OCI-LY3 (cell line): ENCODE data around the gene SPATS1.

ENCODE experiments used
- H2AFZ ChIP-seq: fragments of 200-600, 300-600 bp; shearing (Covaris generic); 2 replicates; pipeline ENCODE4 v1.6.0; 2014; ENCODE audit warnings: antibody characterized with exemption, low read depth, low read length
- H3K27ac ChIP-seq: fragments of 200-600, 300-600 bp; sonication (generic); 2 replicates; pipeline ENCODE4 v1.5.1; 2014; ENCODE audit warnings: mild to moderate bottlenecking, low read length, moderate library complexity, mixed read lengths
- H3K27me3 ChIP-seq: fragments of 200-600, 300-600 bp; sonication (generic); 2 replicates; pipeline ENCODE4 v1.6.1; 2014; ENCODE audit warnings: low read depth, low read length, mixed read lengths
- H3K36me3 ChIP-seq: fragments of 200-600, 300-600 bp; sonication (generic); replicated peaks from 2 replicates; pipeline ENCODE3; 2014; ENCODE audit warnings: low read depth, low read length, mixed read lengths
- H3K4me1 ChIP-seq: fragments of 300-600, 200-600 bp; sonication (generic); 2 replicates; pipeline ENCODE4 v1.6.1; 2014; ENCODE audit warnings: low read length, mixed read lengths
- H3K4me2 ChIP-seq: fragments of 200-600, 300-600 bp; sonication (generic); 2 replicates; pipeline ENCODE4 v1.6.1; 2014; ENCODE audit warnings: low read length, mixed read lengths
- H3K4me3 ChIP-seq: fragments of 300-600, 200-600 bp; sonication (generic); 2 replicates; pipeline ENCODE4 v1.5.1; 2014; ENCODE audit warnings: antibody characterized with exemption, mild to moderate bottlenecking, low read length, moderate library complexity
- H3K79me2 ChIP-seq: fragments of 300-600, 200-600 bp; shearing (Covaris generic); 2 replicates; pipeline ENCODE4 v1.6.1; 2014; ENCODE audit warnings: mild to moderate bottlenecking, low read length, mixed read lengths
- H3K9ac ChIP-seq: fragments of 300-600, 200-600 bp; shearing (Covaris generic); 2 replicates; pipeline ENCODE4 v1.6.0; 2014; ENCODE audit warnings: mild to moderate bottlenecking, low read length, moderate library complexity
- H3K9me3 ChIP-seq: fragments of 200-600, 300-600 bp; shearing (Covaris generic); 2 replicates; pipeline ENCODE4 v1.6.1; 2014; ENCODE audit warnings: low read length, mixed read lengths; ENCODE audit not compliant: insufficient read depth
- H4K20me1 ChIP-seq: fragments of 200-600, 300-600 bp; sonication (generic); 2 replicates; pipeline ENCODE4 v1.6.1; 2016; ENCODE audit warnings: low read length, mixed read lengths; ENCODE audit not compliant: insufficient read depth
- EZH2phosphoT487 ChIP-seq: fragments of 200-600 bp; shearing (Covaris generic); IDR thresholded peaks from 2 replicates; pipeline ENCODE4 v1.6.1; 2018; ENCODE audit warnings: antibody characterized with exemption, mixed run types, low read depth
- TF ChIP-seq, protein P1 (sequence below): fragments of 200-600, 300-600 bp; sonication (generic); IDR thresholded peaks from 2 replicates; pipeline ENCODE4 v1.5.1; 2014; ENCODE audit warnings: antibody characterized with exemption, low read length, low read depth

The SPATS1 gene

DNA sequence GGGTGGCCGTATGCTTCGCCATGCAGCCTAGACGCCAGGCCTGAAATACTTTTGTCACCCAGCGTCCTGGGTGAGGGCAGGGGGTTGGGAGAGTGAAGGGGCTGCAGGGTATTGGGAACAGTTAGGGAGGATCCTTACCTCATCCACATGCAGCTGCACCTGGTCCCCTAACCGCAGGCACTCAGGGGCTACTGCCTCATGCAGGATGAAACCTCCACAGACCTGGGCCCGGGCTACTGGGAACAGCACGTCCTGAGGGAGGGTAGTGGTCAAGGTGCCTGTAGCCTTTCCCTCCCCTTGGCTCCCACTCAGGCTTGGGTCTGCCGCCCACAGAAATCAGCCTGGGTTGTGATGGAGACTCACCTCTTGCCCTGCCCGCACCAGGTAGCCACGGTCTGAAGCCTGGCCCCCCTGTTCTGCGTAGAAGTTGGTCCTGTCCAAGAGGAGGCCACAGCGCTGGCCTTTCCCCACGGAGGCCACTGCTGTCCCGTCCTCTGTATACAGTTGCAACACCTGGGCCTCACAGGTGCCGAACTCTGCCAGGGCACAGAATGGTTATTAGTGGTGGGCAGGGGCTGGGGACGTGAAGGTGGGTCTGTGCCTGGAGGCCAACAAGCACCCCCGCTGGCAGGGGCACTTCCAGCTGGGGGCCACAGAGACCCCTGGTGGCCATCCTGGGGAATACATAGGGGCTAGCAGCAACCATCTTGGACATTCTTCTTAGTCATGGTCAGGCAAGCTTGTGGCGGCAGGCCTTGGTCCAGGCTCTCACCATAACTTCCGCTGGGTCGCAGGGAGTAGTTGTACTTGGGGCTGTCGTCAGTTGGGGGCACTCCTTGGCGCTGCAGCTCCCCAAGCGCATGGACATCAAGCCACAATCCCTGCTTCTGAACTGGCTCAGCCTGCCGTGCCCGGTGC is 37.9 kb upstream of the SPATS1 start:
- Histone ChIP-seq H3K9ac (no peak overlapping the region), H3K4me1 (no peaks in the 10 kb centered on the region), H3K27ac (no peak overlapping the region), H3K36me3 (peaks cover 86% of the 10 kb centered on the region), H4K20me1 (peaks cover 3% of the 10 kb centered on the region; the same call in 1 of the 2 replicates), H3K79me2 (no peaks in the 10 kb centered on the region), H3K4me2 (no peak overlapping the region), H3K27me3 (no peaks in the 10 kb centered on the region), H3K4me3 (no peak overlapping the region), H2AFZ (no peak overlapping the region), H3K9me3 (no peaks in the 10 kb centered on the region)
- TF ChIP-seq, protein P1, sequence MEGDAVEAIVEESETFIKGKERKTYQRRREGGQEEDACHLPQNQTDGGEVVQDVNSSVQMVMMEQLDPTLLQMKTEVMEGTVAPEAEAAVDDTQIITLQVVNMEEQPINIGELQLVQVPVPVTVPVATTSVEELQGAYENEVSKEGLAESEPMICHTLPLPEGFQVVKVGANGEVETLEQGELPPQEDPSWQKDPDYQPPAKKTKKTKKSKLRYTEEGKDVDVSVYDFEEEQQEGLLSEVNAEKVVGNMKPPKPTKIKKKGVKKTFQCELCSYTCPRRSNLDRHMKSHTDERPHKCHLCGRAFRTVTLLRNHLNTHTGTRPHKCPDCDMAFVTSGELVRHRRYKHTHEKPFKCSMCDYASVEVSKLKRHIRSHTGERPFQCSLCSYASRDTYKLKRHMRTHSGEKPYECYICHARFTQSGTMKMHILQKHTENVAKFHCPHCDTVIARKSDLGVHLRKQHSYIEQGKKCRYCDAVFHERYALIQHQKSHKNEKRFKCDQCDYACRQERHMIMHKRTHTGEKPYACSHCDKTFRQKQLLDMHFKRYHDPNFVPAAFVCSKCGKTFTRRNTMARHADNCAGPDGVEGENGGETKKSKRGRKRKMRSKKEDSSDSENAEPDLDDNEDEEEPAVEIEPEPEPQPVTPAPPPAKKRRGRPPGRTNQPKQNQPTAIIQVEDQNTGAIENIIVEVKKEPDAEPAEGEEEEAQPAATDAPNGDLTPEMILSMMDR: peak; percentile 87
- no peak for TF ChIP-seq EZH2phosphoT487

DNA sequence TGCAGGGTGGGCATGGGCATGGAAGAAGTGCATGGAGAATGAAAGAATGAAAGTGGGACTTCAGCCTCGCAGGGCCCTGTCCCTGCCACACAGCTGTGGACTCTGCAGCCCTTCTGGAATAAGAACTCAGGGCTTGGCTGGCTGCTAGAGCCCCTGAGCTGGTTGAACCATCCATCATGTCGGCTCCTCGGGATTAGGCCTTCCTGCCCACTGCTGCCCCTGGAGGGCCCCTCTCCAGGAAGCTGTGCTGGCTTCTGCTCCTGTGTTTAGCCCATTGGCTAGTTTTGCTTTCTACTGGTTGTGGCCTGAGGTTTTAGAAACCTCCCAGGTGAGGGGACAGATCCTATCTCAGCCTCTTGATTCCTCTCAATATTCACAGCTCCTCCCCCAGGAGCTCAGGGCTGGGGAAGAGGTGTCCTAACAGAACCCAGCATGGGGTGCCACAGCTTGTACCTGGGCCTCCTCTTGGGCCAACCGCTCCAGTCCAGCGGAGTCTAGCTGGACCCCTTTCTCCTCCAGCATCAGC is 37.2 kb upstream of the SPATS1 start:
- Histone ChIP-seq H3K27me3 (no peaks in the 10 kb centered on the region), H3K9ac (no peak overlapping the region), H3K36me3 (peaks cover 91% of the 10 kb centered on the region), H3K79me2 (no peaks in the 10 kb centered on the region), H3K9me3 (no peaks in the 10 kb centered on the region), H2AFZ (no peak overlapping the region), H3K27ac (no peak overlapping the region), H4K20me1 (peaks cover 3% of the 10 kb centered on the region; the same call in 1 of the 2 replicates), H3K4me2 (no peak overlapping the region), H3K4me3 (no peak overlapping the region), H3K4me1 (no peaks in the 10 kb centered on the region)
- TF ChIP-seq, protein P1: no peak
- TF ChIP-seq EZH2phosphoT487: no peak

DNA sequence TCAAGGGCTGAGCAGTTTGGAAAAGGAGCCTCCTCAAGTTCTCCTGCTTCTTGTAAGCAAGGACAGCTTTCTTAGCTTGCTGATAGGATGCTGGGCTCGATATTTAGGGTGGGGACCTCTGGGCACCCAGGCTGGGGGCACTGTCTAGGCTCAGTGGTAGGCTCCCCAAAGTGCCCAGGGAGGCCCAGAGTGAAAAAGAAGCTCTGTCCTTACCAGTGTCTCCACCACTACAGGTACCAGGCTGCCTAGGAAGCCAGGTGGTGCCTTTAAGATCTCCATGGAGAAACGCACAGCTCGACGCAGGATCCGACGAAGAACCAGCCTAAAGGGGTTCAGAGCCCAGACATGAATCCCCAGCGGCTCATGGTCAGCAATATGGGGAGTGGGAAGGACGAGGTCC is 35.7 kb upstream of the SPATS1 start:
- Histone ChIP-seq H3K27me3 (no peaks in the 10 kb centered on the region), H3K36me3 (peaks cover 91% of the 10 kb centered on the region), H3K9ac (no peak overlapping the region), H3K9me3 (no peaks in the 10 kb centered on the region), H3K4me1 (no peaks in the 10 kb centered on the region; the same call in 1 of the 2 replicates), H4K20me1 (peaks cover 3% of the 10 kb centered on the region; the same call in 1 of the 2 replicates), H2AFZ (no peak overlapping the region), H3K4me3 (no peak overlapping the region), H3K27ac (no peak overlapping the region), H3K79me2 (peaks cover 3% of the 10 kb centered on the region), H3K4me2 (no peak overlapping the region)
- TF ChIP-seq EZH2phosphoT487: no peak
- TF ChIP-seq, protein P1: no peak

DNA sequence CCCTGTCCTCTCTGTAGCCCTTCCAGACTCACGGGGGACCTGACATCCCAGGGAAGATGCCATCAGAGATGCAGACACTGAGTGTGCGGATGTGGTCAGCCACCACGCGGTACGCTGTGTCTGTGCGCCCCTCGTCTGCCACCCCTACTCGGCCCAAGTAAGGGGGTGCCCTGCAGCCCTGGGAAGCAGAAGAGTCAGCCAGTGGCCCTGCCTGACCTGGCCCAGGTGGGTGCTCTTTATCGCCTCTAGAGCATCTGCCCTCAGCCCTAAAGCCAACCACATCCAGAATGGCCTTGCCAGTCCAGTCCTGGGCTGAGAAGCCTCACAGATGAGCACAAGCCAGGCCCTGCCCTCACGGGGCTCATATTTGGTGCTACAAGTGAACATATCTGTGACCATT is 35.2 kb upstream of the SPATS1 start:
- Histone ChIP-seq H3K4me3 (no peak overlapping the region), H3K36me3 (peaks cover 87% of the 10 kb centered on the region), H3K27ac (no peak overlapping the region), H3K79me2 (peaks cover 8% of the 10 kb centered on the region), H3K9ac (no peak overlapping the region), H3K4me2 (no peak overlapping the region), H3K4me1 (peaks cover 5% of the 10 kb centered on the region), H4K20me1 (peaks cover 3% of the 10 kb centered on the region; the same call in 1 of the 2 replicates), H3K27me3 (no peaks in the 10 kb centered on the region), H2AFZ (no peak overlapping the region), H3K9me3 (no peaks in the 10 kb centered on the region)
- TF ChIP-seq, protein P1: no peak
- no peak for TF ChIP-seq EZH2phosphoT487
